H1 (cell line): ENCODE results near the gene LGALSL. TPM values are rescaled to one million over a fixed set of nuclear protein-coding genes. Genes with fewer than 3 reads are reported as not detected.

Experiments
- CTCF ChIA-PET: fragments of 300-600 bp; sonication (Branson Sonifier 250); formaldehyde crosslinking; loops from one replicate; lab custom pipeline; 2021; ENCODE audit not compliant: partially characterized antibody; lab: Charles Lee
- POLR2A ChIA-PET: fragments of 300-600 bp; sonication (Branson Sonifier 250); formaldehyde crosslinking; loops from one replicate; lab custom pipeline; 2021; ENCODE audit warnings: inconsistent platforms; ENCODE audit not compliant: partially characterized antibody; lab: Charles Lee
- DNase-seq, 2 experiments: peaks; one replicate each; pipeline versions ENCODE4 v3.0.0 to v3.0.0-alpha.2; 2010 to 2022; ENCODE audit warnings: low spot score in 2 of 2, low read depth in 1 of 2, mixed read lengths in 1 of 2
- FAIRE-seq: peaks from 2 replicates; lab custom pipeline; 2011; peaks lifted over from hg19 to GRCh38; lab: Jason Lieb, UNC
- H2AFZ ChIP-seq: 2 replicates; pipeline ENCODE4 v1.8.1; 2012; ENCODE audit warnings: low read length, inconsistent platforms
- H2AK5ac ChIP-seq: 2 replicates; pipeline ENCODE4 v1.6.1; 2013; ENCODE audit warnings: low read depth, low read length
- H2BK120ac ChIP-seq: replicated peaks from 2 replicates; pipeline ENCODE3; 2013; ENCODE audit warnings: low read depth, low read length, inconsistent platforms
- H2BK12ac ChIP-seq: 2 replicates; pipeline ENCODE4 v1.6.1; 2013; ENCODE audit warnings: low read depth, low read length
- H2BK15ac ChIP-seq: 2 replicates; pipeline ENCODE4 v1.6.1; 2013; ENCODE audit warnings: low read length
- H2BK20ac ChIP-seq: 2 replicates; pipeline ENCODE4 v1.6.1; 2013; ENCODE audit warnings: low read length
- H2BK5ac ChIP-seq: 2 replicates; pipeline ENCODE4 v1.6.1; 2013; ENCODE audit warnings: low read depth, low read length
- H3K14ac ChIP-seq: 2 replicates; pipeline ENCODE4 v1.6.1; 2013; ENCODE audit warnings: inconsistent platforms; ENCODE audit not compliant: insufficient read length
- H3K18ac ChIP-seq: 2 replicates; pipeline ENCODE4 v1.6.1; 2013; ENCODE audit warnings: low read length; ENCODE audit errors: extremely low read depth
- H3K23ac ChIP-seq: 2 replicates; pipeline ENCODE4 v1.6.1; 2013; ENCODE audit warnings: inconsistent platforms; ENCODE audit not compliant: insufficient read length
- H3K23me2 ChIP-seq: 2 replicates; pipeline ENCODE4 v1.6.1; 2013; ENCODE audit warnings: low read depth, low read length
- H3K27ac ChIP-seq: 2 replicates; pipeline ENCODE4 v1.6.1; 2011; ENCODE audit warnings: low read depth, low read length, inconsistent platforms
- H3K27me3 ChIP-seq, 4 experiments: replicated peaks in 1 of 4; 1 replicate in 1 of 4; 2 replicates in 3 of 4; pipeline versions ENCODE4 v1.6.1 to v1.8.1; 2011 to 2013; ENCODE audit warnings: low read length in 3 of 4, mild to moderate bottlenecking in 3 of 4, inconsistent platforms in 2 of 4, mixed read lengths in 2 of 4, moderate library complexity in 1 of 4; ENCODE audit not compliant: control insufficient read depth in 3 of 4, insufficient read depth in 3 of 4; ENCODE audit errors: extremely low read depth in 1 of 4
- H3K36me3 ChIP-seq, 4 experiments: 2 replicates each; pipeline versions ENCODE4 v1.6.1 to v1.8.1; 2011 to 2013; ENCODE audit warnings: mild to moderate bottlenecking in 4 of 4, low read length in 3 of 4, moderate library complexity in 2 of 4, control low read depth in 1 of 4, inconsistent platforms in 1 of 4; ENCODE audit not compliant: insufficient read depth in 4 of 4, control insufficient read depth in 2 of 4
- H3K4ac ChIP-seq: replicated peaks from 2 replicates; pipeline ENCODE3; 2013; ENCODE audit warnings: low read length, low read depth, mixed read lengths, inconsistent platforms; ENCODE audit not compliant: insufficient read length
- H3K4me1 ChIP-seq, 4 experiments: replicated peaks in 1 of 4; 1 replicate in 1 of 4; 2 replicates in 3 of 4; pipeline versions ENCODE4 v1.6.1 to v1.8.1; 2011 to 2013; ENCODE audit warnings: low read length in 3 of 4, inconsistent platforms in 2 of 4, mixed read lengths in 1 of 4; ENCODE audit not compliant: insufficient read depth in 4 of 4, control insufficient read depth in 3 of 4
- H3K4me2 ChIP-seq, 2 experiments: 2 replicates each; pipeline versions ENCODE4 v1.6.1 to v1.8.1; 2011 to 2013; ENCODE audit warnings: low read depth in 2 of 2, low read length in 2 of 2, control low read depth in 1 of 2, inconsistent platforms in 1 of 2, mild to moderate bottlenecking in 1 of 2; ENCODE audit not compliant: insufficient read depth in 1 of 2
- H3K4me3 ChIP-seq, 4 experiments: fragments of 200-600, 300-600 bp in 1 of 4; sonication (generic), shearing (Covaris generic), sonication (Bioruptor Twin) in 1 of 4; 2 replicates each; pipeline versions ENCODE4 v1.5.1 to v1.8.1; 2011 to 2016; ENCODE audit warnings: low read length in 4 of 4, low read depth in 3 of 4, control low read depth in 2 of 4, inconsistent platforms in 2 of 4, mild to moderate bottlenecking in 2 of 4, mixed read lengths in 1 of 4, moderate library complexity in 1 of 4; ENCODE audit not compliant: insufficient read depth in 2 of 4; ENCODE audit errors: extremely low read depth in 1 of 4
- H3K56ac ChIP-seq: replicated peaks from 2 replicates; pipeline ENCODE3; 2013; ENCODE audit warnings: low read depth, mild to moderate bottlenecking, mixed read lengths, low read length, inconsistent platforms; ENCODE audit not compliant: insufficient read length
- H3K79me1 ChIP-seq: 2 replicates; pipeline ENCODE4 v1.6.1; 2013; ENCODE audit warnings: low read depth, low read length, control low read depth
- H3K79me2 ChIP-seq, 2 experiments: 2 replicates each; pipeline versions ENCODE4 v1.6.1 to v1.8.1; 2012 to 2013; ENCODE audit warnings: low read length in 2 of 2, mild to moderate bottlenecking in 2 of 2, inconsistent platforms in 1 of 2; ENCODE audit not compliant: insufficient read depth in 2 of 2, control insufficient read depth in 1 of 2
- H3K9ac ChIP-seq, 4 experiments: replicated peaks in 1 of 4; 1 replicate in 1 of 4; 2 replicates in 3 of 4; pipeline versions ENCODE4 v1.6.1 to v1.8.1; 2011 to 2013; ENCODE audit warnings: low read depth in 3 of 4, low read length in 3 of 4, control low read depth in 2 of 4, mild to moderate bottlenecking in 2 of 4, moderate library complexity in 2 of 4, inconsistent platforms in 1 of 4; ENCODE audit errors: extremely low read depth in 1 of 4
- H3K9me3 ChIP-seq, 2 experiments: 2 replicates each; pipeline versions ENCODE4 v1.6.1 to v1.8.1; 2012 to 2013; ENCODE audit warnings: mild to moderate bottlenecking in 2 of 2, moderate library complexity in 2 of 2, control low read depth in 1 of 2, inconsistent platforms in 1 of 2, low read depth in 1 of 2, low read length in 1 of 2, mixed read lengths in 1 of 2; ENCODE audit not compliant: insufficient read depth in 2 of 2
- H4K20me1 ChIP-seq, 2 experiments: replicated peaks in 1 of 2; 2 replicates each; pipeline versions ENCODE3 to v1.8.1; 2011 to 2013; ENCODE audit warnings: inconsistent platforms in 2 of 2, low read length in 2 of 2, mild to moderate bottlenecking in 1 of 2; ENCODE audit not compliant: insufficient read depth in 2 of 2, control insufficient read depth in 1 of 2
- H4K5ac ChIP-seq: 2 replicates; pipeline ENCODE4 v1.6.1; 2013; ENCODE audit warnings: low read length, low read depth, mixed read lengths, inconsistent platforms; ENCODE audit not compliant: insufficient read length
- H4K8ac ChIP-seq: 2 replicates; pipeline ENCODE4 v1.8.0; 2013; ENCODE audit warnings: mild to moderate bottlenecking, moderate library complexity, low read length, inconsistent platforms; ENCODE audit not compliant: insufficient read depth; ENCODE audit errors: extremely low read depth
- H4K91ac ChIP-seq: replicated peaks from 2 replicates; pipeline ENCODE3; 2013; ENCODE audit warnings: low read length, mixed read lengths, inconsistent platforms; ENCODE audit not compliant: insufficient read length
- CHD1 ChIP-seq: IDR thresholded peaks from 2 replicates; pipeline ENCODE4 v1.6.1; 2012; ENCODE audit warnings: low read depth, low read length, improper control_type of control experiment
- CTBP2 ChIP-seq: IDR thresholded peaks from 2 replicates; pipeline ENCODE4 v1.7.0; 2011; ENCODE audit warnings: borderline replicate concordance, mild to moderate bottlenecking, moderate library complexity, mixed read lengths, low read length; ENCODE audit not compliant: insufficient read depth, insufficient read length
- EZH2 ChIP-seq: fragments of 200-600 bp; sonication (generic); IDR thresholded peaks from 2 replicates; pipeline ENCODE4 v1.7.1; 2012; ENCODE audit warnings: low read depth, mild to moderate bottlenecking, moderate library complexity, low read length, inconsistent platforms; ENCODE audit not compliant: severe bottlenecking
- HDAC2 ChIP-seq, 2 experiments: fragments of 300-600 bp in 1 of 2; sonication (generic) in 1 of 2; IDR thresholded peaks; 2 replicates each; pipeline ENCODE4 v1.6.1; 2011 to 2012; ENCODE audit warnings: low read depth in 2 of 2, low read length in 2 of 2, mild to moderate bottlenecking in 2 of 2, moderate library complexity in 2 of 2, borderline replicate concordance in 1 of 2, inconsistent platforms in 1 of 2
- NANOG ChIP-seq: IDR thresholded peaks from 2 replicates; pipeline ENCODE4 v1.6.1; 2011; ENCODE audit warnings: low read length, low read depth, mild to moderate bottlenecking, inconsistent platforms; ENCODE audit not compliant: insufficient read depth, poor library complexity, severe bottlenecking
- RAD21 ChIP-seq, 2 experiments: IDR thresholded peaks in 1 of 2; conservative IDR thresholded peaks in 1 of 2; 2 replicates each; pipeline ENCODE4 v1.6.1; 2011; ENCODE audit warnings: low read depth in 2 of 2, low read length in 2 of 2, improper control_type of control experiment in 1 of 2, inconsistent platforms in 1 of 2, mild to moderate bottlenecking in 1 of 2, moderate library complexity in 1 of 2
- RBBP5 ChIP-seq: IDR thresholded peaks from 2 replicates; pipeline ENCODE4 v1.7.1; 2012; ENCODE audit warnings: low read depth, mild to moderate bottlenecking, inconsistent platforms, low read length, moderate library complexity, borderline replicate concordance
- RFX5 ChIP-seq: IDR thresholded peaks from 2 replicates; pipeline ENCODE4 v1.6.1; 2011; ENCODE audit warnings: low read depth, low read length, improper control_type of control experiment, borderline replicate concordance
- RNF2 ChIP-seq: fragments of 200-900, 300-1000 bp; sonication (generic); IDR thresholded peaks from 2 replicates; pipeline ENCODE4 v1.7.1; 2016; ENCODE audit warnings: borderline replicate concordance, low read depth, mild to moderate bottlenecking, antibody characterized with exemption, low read length; ENCODE audit not compliant: poor library complexity, severe bottlenecking; ENCODE audit errors: missing control alignments
- SRF ChIP-seq: IDR thresholded peaks from 2 replicates; pipeline ENCODE4 v1.6.1; 2011; ENCODE audit warnings: mild to moderate bottlenecking, low read depth, low read length, moderate library complexity
- SUZ12 ChIP-seq: fragments of 200-600 bp; sonication (generic); IDR thresholded peaks from 2 replicates; pipeline ENCODE4 v1.6.1; 2012; ENCODE audit warnings: mild to moderate bottlenecking, inconsistent platforms, low read length, moderate library complexity, mixed read lengths
- TAF1 ChIP-seq: IDR thresholded peaks from 2 replicates; pipeline ENCODE4 v1.6.1; 2011; ENCODE audit warnings: mild to moderate bottlenecking, low read depth, low read length
- WGBS, 2 experiments: shearing (Covaris generic) in 1 of 2; methylation state at CpG; one replicate each; pipeline versions ENCODE4 v1.1.6 to v1.1.7; 2013 to 2015; ENCODE audit warnings: low lambda C conversion rate in 2 of 2, mixed read lengths in 2 of 2, inconsistent platforms in 1 of 2, low coverage in 1 of 2, missing lambda C conversion rate in 1 of 2; ENCODE audit not compliant: insufficient replicate concordance in 2 of 2, insufficient coverage in 1 of 2, insufficient read length in 1 of 2; ENCODE audit errors: extremely low coverage in 1 of 2, missing lambda C conversion rate in 1 of 2; 5-methylcytosine and 5-hydroxymethylcytosine counted together
- polyA plus RNA-seq, 7 experiments: library from polyadenylated mRNA; depleted of rRNA in 3 of 7; stranded (reverse) in 5 of 7; unstranded in 2 of 7; fragments of >200 nt in 5 of 7; fragments of 200-250 nt in 2 of 7; gene quantifications; 1 replicate in 5 of 7; 2 replicates in 1 of 7; 4 replicates in 1 of 7; pipeline versions ENCODE4 v1.2.1 to v1.2.3, GENCODE V29; 2011 to 2013; ENCODE audit warnings: missing spikeins in 2 of 7, mixed read lengths in 2 of 7
- total RNA-seq: library from RNA; stranded (reverse); fragmentation: NEBNext Ultra II Directional; extraction: Animal tissue kit (Norgen Biotek cat#: 25700); gene quantifications from 2 replicates; pipeline ENCODE4 v1.2.1, GENCODE V29; 2021

The LGALSL gene
- total and polyA plus RNA-seq, 2 of the 8 experiments (the other 6 are each of a cell fraction or from before 2014, with no cell fraction given) = 13.6 to 32.3 TPM

GRCh38 chr2:64434039-64434657 is 19.8 kb upstream of the LGALSL start:
- no peak for FAIRE-seq
- CTCF ChIA-PET = no interaction called here
- no peak for TF ChIP-seq CTBP2
- TF ChIP-seq SRF = no peak
- TF ChIP-seq NANOG = no peak
- TF ChIP-seq RBBP5 = no peak
- no peak for TF ChIP-seq TAF1
- no peak for TF ChIP-seq RAD21 (IDR thresholded peaks at IDR 0.05 in 1 of 2, conservative IDR thresholded peaks at IDR 0.05 in 1 of 2; ENCODE audit: low read depth in 2 of 2, low read length in 2 of 2)
- no peak for TF ChIP-seq RFX5
- TF ChIP-seq RNF2 = no peak
- TF ChIP-seq SUZ12 = no peak
- TF ChIP-seq EZH2 = no peak
- TF ChIP-seq HDAC2 (IDR thresholded peaks at IDR 0.05; ENCODE audit: borderline replicate concordance in 1 of 2, low read depth in 2 of 2, low read length in 2 of 2) = no peak
- TF ChIP-seq CHD1 = no peak

More at GRCh38 chr2:64434039-64434657, 19.8 kb upstream of the LGALSL start:
- H2BK5ac ChIP-seq = no peak overlapping the region
- no peak overlapping the region for H3K4ac ChIP-seq
- no peaks in the 10 kb centered on the region for H3K9me3 ChIP-seq
- H2BK20ac ChIP-seq = no peak overlapping the region; the same call in 1 of the 2 replicates
- no peak overlapping the region for H3K4me3 ChIP-seq
- H3K23me2 ChIP-seq = no peaks in the 10 kb centered on the region
- no peak overlapping the region for H4K5ac ChIP-seq
- H3K23ac ChIP-seq = no peak overlapping the region
- no peak for DNase-seq
- no peak overlapping the region for H3K56ac ChIP-seq
- no peak overlapping the region for H2BK120ac ChIP-seq
- H3K36me3 ChIP-seq = no peaks in the 10 kb centered on the region
- no peaks in the 10 kb centered on the region for H3K79me2 ChIP-seq
- no peak overlapping the region for H3K9ac ChIP-seq
- POLR2A ChIA-PET = no interaction called here
- 87% methylated on average over 4 of the region's 4 CpGs; no CpG with 5 or more reads in 1 of the 2 experiments for WGBS, 2 experiments
- H3K79me1 ChIP-seq = no peaks in the 10 kb centered on the region
- no peak overlapping the region for H3K14ac ChIP-seq
- H3K4me2 ChIP-seq = no peak overlapping the region
- H2AFZ ChIP-seq = no peak overlapping the region
- H4K91ac ChIP-seq = no peak overlapping the region
- no peak overlapping the region for H3K18ac ChIP-seq
- no peaks in the 10 kb centered on the region; a peak in 1 of 7 replicates for H3K27me3 ChIP-seq
- H2AK5ac ChIP-seq = no peak overlapping the region
- no peak overlapping the region for H4K8ac ChIP-seq
- no peaks in the 10 kb centered on the region for H4K20me1 ChIP-seq
- no peak overlapping the region for H2BK12ac ChIP-seq
- H2BK15ac ChIP-seq = no peak overlapping the region
- no peak overlapping the region for H3K27ac ChIP-seq
- H3K4me1 ChIP-seq = no peaks in the 10 kb centered on the region
